Body of pancreas (tissue), 4 donors: ENCODE results near the gene COQ10A. TPM values are rescaled to one million over a fixed set of nuclear protein-coding genes. Genes with fewer than 3 reads are reported as not detected.
A peak's percentile ranks its signal among the peaks of the same experiment; 100 is the strongest.

Source experiments
- ATAC-seq: fragments of 150-250 bp; one replicate; pipeline ENCODE4 v1.9.1; 2016
- DNase-seq, 4 donors: peaks; one replicate each; pipeline ENCODE4 v3.0.0-alpha.2; 2019
- H3K27ac ChIP-seq, 4 donors: fragments of 200-600 bp; sonication (generic); 1 replicate in 3 of 4; 2 replicates in 1 of 4; pipeline versions ENCODE4 v1.5.1 to v1.6.1; 2016 to 2019; ENCODE audit warnings: mild to moderate bottlenecking in 1 of 4, mixed read lengths in 1 of 4, moderate library complexity in 1 of 4
- H3K27me3 ChIP-seq, 2 donors: fragments of 200-600 bp; sonication (generic); one replicate each; pipeline ENCODE4 v1.6.0; 2016; ENCODE audit warnings: mild to moderate bottlenecking in 1 of 2
- H3K36me3 ChIP-seq, 2 donors: fragments of 200-600 bp; sonication (generic); replicated peaks in 1 of 2; 2 replicates each; pipeline ENCODE4 v1.5.1; 2016; ENCODE audit warnings: low read depth in 2 of 2; ENCODE audit not compliant: insufficient read depth in 1 of 2
- H3K4me1 ChIP-seq: fragments of 200-600 bp; sonication (generic); one replicate; pipeline ENCODE4 v1.6.0; 2016
- H3K4me3 ChIP-seq, 2 donors: fragments of 200-600 bp; sonication (generic); 1 replicate in 1 of 2; 2 replicates in 1 of 2; pipeline ENCODE4 v1.5.1; 2016 to 2019
- H3K9me3 ChIP-seq, 3 donors: fragments of 200-600 bp; sonication (generic); 1 replicate in 2 of 3; 2 replicates in 1 of 3; pipeline ENCODE4 v1.5.1; 2016
- POLR2A ChIP-seq, 3 donors: fragments of 450-650 bp; IDR thresholded peaks; one replicate each; pipeline ENCODE4 v1.6.1; 2016; ENCODE audit warnings: antibody characterized with exemption in 3 of 3, mild to moderate bottlenecking in 2 of 3
- WGBS, 2 donors: methylation state at CpG; one replicate each; pipeline ENCODE4 v1.1.5; 2017; 5-methylcytosine and 5-hydroxymethylcytosine counted together
- intact Hi-C: fragments of 100-400 bp; cut with DNase I; formaldehyde crosslinking; loops from one replicate; pipeline ENCODE4 v1.15.1; 2023
- total RNA-seq, 2 donors: library from RNA; depleted of rRNA; stranded (reverse); fragments of >200 nt; gene quantifications; one replicate each; pipeline ENCODE4 v1.1.0, GENCODE V29; 2016
- TF ChIP-seq, protein P1 (sequence below), 7 experiments: fragments of 450-650 bp in 4 of 7; fragments of 200-600 bp in 3 of 7; sonication (generic) in 3 of 7; IDR thresholded peaks; one replicate each; pipeline ENCODE4 v1.5.1; 2016 to 2019; ENCODE audit warnings: antibody characterized with exemption in 7 of 7

Gene COQ10A
- total RNA-seq, 2 donors from 2014 or later = 28.0 to 34.9 TPM

DNA sequence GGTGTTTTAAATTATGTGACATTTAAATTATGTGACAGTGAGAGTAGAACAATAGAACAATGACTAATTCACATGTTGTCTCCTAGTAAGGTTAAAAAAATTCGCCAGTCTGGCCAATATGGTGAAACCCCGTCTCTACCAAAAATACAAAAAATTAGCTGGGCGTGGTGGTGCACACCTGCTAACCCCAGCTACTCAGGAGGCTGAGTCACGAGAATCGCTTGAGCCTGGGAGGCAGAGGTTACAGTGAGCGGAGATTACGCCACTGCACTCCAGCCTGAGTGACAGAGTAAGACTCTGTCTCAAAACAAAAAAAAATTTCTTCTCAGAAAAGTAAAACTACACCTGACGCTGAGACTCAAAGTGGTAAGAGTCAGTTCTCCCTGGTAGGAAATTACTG lies 30.7 kb downstream of the COQ10A start:
- Histone ChIP-seq H3K36me3 (no peaks in the 10 kb centered on the region), H3K4me1 (peaks cover 43% of the 10 kb centered on the region), H3K27ac (no peak overlapping the region), H3K9me3 (no peaks in the 10 kb centered on the region), H3K4me3 (no peak overlapping the region), H3K27me3 (no peaks in the 10 kb centered on the region)
- ATAC-seq (no peak), DNase-seq (no peak)
- intact Hi-C loops = no loop called here
- whole genome bisulfite sequencing, 2 donors = 92 to 93% methylated on average over 8 of the region's 8 CpGs
- TF ChIP-seq, protein P1, sequence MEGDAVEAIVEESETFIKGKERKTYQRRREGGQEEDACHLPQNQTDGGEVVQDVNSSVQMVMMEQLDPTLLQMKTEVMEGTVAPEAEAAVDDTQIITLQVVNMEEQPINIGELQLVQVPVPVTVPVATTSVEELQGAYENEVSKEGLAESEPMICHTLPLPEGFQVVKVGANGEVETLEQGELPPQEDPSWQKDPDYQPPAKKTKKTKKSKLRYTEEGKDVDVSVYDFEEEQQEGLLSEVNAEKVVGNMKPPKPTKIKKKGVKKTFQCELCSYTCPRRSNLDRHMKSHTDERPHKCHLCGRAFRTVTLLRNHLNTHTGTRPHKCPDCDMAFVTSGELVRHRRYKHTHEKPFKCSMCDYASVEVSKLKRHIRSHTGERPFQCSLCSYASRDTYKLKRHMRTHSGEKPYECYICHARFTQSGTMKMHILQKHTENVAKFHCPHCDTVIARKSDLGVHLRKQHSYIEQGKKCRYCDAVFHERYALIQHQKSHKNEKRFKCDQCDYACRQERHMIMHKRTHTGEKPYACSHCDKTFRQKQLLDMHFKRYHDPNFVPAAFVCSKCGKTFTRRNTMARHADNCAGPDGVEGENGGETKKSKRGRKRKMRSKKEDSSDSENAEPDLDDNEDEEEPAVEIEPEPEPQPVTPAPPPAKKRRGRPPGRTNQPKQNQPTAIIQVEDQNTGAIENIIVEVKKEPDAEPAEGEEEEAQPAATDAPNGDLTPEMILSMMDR (IDR thresholded peaks at IDR 0.05) = no peak
- no peak for TF ChIP-seq POLR2A (IDR thresholded peaks at IDR 0.05)

DNA sequence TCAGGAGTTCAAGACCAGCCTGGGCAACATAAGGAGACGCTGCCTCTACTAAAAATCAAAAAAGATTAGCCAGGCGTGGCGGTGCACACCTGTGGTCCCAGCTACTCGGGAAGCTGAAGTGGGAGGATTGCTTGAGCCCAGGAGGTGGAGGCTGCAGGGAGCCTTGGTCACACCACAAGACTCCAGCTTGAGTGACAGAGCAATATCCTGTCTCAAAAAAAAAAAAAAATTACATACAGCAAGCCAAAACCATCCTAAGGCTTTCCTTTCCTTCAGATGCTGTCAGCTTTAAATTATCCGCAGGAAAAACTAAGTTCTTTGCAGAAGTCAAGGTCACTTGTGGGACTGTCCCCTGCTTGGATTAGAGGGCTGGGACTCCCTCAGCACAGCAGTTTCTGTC lies 32.1 kb downstream of the COQ10A start:
- H3K36me3 ChIP-seq = no peaks in the 10 kb centered on the region
- peak overlapping the region; percentile 83 to 97 (median 94) for H3K27ac ChIP-seq
- ATAC-seq = no peak
- 57 to 61% methylated on average over 5 of the region's 5 CpGs for WGBS, 2 donors
- H3K4me1 ChIP-seq = peaks cover 41% of the 10 kb centered on the region
- intact Hi-C loops = no loop called here
- H3K4me3 ChIP-seq = no peak overlapping the region
- H3K27me3 ChIP-seq = no peaks in the 10 kb centered on the region
- H3K9me3 ChIP-seq = no peaks in the 10 kb centered on the region
- no peak for DNase-seq
- TF ChIP-seq, protein P1 (IDR thresholded peaks at IDR 0.05) = no peak
- no peak for TF ChIP-seq POLR2A (IDR thresholded peaks at IDR 0.05)

GRCh38 chr12:56299308-56299852 lies 32.6 kb downstream of the COQ10A start:
- H3K36me3 ChIP-seq = no peaks in the 10 kb centered on the region
- H3K9me3 ChIP-seq = no peaks in the 10 kb centered on the region
- H3K4me1 ChIP-seq = peaks cover 37% of the 10 kb centered on the region
- peak overlapping the region; percentile 83 to 94 for H3K4me3 ChIP-seq
- no peaks in the 10 kb centered on the region for H3K27me3 ChIP-seq
- TF ChIP-seq, protein P1 (IDR thresholded peaks at IDR 0.05) = no peak
- TF ChIP-seq POLR2A (IDR thresholded peaks at IDR 0.05) = no peak
- 0 to 1% methylated on average over 7 to 10 of the region's 10 CpGs for WGBS, 2 donors
- DNase-seq (peak in 3 of 4 donors; percentile 27 to 38 (median 33)), ATAC-seq (peak; percentile 0)
- intact Hi-C loops = no loop called here
- H3K27ac ChIP-seq = peak overlapping the region; percentile 83 to 97 (median 94)

DNA sequence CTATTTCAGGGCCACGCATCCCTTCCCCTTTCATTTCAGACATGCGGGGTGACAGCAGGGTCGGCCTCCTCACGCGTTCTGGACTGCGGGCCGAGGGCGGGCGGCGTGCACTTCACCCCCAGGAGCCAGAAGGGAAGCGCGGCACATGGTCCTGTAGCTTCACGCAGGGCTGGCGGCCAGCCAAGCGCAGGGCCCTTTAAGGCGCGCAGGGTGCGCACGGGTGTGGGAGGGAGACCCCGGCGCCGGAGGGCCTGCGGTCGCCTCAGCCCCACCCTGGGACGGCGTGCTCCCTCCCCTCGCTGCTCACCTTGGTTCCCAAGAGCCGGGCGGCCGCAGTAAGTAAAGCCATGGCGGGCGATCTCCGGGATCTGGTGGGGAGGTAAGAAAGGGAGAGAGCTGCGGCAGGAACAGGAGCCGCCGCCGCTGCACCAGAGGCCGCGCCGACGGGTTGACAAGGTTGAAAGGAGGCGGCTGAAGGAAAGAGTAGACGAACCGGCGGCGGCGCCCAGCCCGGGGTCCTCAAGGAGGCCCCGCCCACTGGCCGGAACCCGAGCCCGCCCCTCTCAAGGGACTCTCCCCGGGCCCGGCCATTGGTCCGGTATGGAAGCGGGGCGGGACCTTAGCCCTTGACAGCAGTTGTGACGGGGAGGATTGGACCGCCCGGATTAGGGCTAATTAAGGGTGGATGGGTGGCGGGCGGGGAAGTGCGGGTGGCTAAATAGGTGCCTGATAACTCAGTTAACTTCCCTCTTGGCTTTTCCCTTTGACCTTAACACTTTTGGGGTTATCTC lies 33.3 kb downstream of the COQ10A start, which contains the start of gene CS:
Gene CS, minus strand, starts transcription at position 478 of the 791 bp plus-strand sequence. Its CDS starts 129 bp downstream, at position 349.
- H3K27ac ChIP-seq = peak within 1 kb of the TSS; percentile 93 to 97 (median 94)
- DNase-seq (peak; percentile 99 to 100 (median 99)), ATAC-seq (peak; percentile 97)
- intact Hi-C loops = no loop called here
- no peaks in the 10 kb centered on the region for H3K9me3 ChIP-seq
- no peaks in the 10 kb centered on the region for H3K36me3 ChIP-seq
- peaks cover 37% of the 10 kb centered on the region for H3K4me1 ChIP-seq
- no peaks in the 10 kb centered on the region for H3K27me3 ChIP-seq
- TF ChIP-seq, protein P1 (IDR thresholded peaks at IDR 0.05) = no peak
- TF ChIP-seq POLR2A (IDR thresholded peaks at IDR 0.05) = peak; percentile 77 to 91 (median 91)
- 0% methylated on average over 29 to 63 of the region's 63 CpGs for WGBS, 2 donors
- peak within 1 kb of the TSS; percentile 83 to 94 for H3K4me3 ChIP-seq
